GM12892 (cell line): ENCODE measurements around the gene RNF121.

ENCODE experiments used
- POLR2A ChIP-seq: IDR thresholded peaks from 2 replicates; pipeline ENCODE4 v1.6.1; 2011; ENCODE audit warnings: low read depth, low read length, control low read depth
- POLR2AphosphoS5 ChIP-seq: IDR thresholded peaks from 2 replicates; pipeline ENCODE4 v1.6.1; 2011; ENCODE audit warnings: low read depth, low read length, control low read depth
- TAF1 ChIP-seq: IDR thresholded peaks from 2 replicates; pipeline ENCODE4 v1.6.1; 2011; ENCODE audit warnings: low read depth, mild to moderate bottlenecking, control low read depth, low read length, borderline replicate concordance

- TF ChIP-seq POLR2AphosphoS5 = no peak
- TF ChIP-seq TAF1 = no peak
- no peak for TF ChIP-seq POLR2A
Observed at GRCh38 chr11:72008728-72009127, 79.9 kb downstream of the RNF121 start.
